Measurements from ENCODE around the gene GLRX5.
A peak's percentile ranks its signal among the peaks of the same experiment; 100 is the strongest.

The GLRX5 gene

DNA sequence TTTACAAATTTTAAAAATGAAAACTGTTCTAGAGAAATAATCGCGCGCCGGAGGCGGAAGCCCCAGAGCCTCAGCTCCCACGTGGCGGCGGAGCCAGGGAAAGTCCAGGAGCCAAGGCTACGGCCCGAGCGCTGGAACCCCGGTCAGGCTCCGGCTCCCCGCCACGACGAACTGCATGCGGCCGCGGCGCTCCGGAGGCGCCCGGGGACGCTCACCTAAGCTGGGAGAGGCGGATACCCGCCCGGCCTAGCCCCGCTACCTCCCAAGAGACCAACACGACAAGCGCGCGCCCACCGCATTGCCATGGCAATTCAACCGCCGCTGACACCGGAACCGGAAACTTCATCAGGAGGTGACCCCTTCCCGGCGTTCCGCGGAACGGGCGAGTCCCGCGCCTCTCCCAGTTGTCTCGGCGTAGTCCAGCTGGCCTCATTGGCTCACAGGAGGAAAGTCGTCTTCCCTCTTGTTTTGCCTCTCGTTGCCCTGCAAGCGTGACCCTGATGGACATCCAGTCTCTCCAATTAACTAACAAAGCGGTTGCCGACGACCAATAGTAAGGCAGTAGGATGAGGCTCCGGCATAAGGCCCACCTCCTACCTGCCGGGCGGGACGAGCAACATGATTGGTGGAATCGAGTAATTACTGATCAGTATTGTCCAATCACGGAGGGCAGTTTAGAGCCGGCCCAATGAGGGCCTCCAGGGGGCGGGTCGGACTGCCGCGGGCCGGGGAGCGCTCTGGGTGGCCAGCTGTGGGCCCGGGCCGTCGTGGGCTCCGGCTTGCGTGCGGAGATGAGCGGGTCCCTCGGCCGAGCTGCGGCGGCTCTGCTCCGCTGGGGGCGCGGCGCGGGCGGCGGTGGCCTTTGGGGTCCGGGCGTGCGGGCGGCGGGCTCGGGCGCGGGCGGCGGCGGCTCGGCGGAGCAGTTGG lies at the start of gene GLRX5:
Gene GLRX5, plus strand, starts transcription at position 752 of the 927 bp plus-strand sequence. Its CDS starts 40 bp downstream, at position 792.
- DNase-seq: peak; percentile 99

DNA sequence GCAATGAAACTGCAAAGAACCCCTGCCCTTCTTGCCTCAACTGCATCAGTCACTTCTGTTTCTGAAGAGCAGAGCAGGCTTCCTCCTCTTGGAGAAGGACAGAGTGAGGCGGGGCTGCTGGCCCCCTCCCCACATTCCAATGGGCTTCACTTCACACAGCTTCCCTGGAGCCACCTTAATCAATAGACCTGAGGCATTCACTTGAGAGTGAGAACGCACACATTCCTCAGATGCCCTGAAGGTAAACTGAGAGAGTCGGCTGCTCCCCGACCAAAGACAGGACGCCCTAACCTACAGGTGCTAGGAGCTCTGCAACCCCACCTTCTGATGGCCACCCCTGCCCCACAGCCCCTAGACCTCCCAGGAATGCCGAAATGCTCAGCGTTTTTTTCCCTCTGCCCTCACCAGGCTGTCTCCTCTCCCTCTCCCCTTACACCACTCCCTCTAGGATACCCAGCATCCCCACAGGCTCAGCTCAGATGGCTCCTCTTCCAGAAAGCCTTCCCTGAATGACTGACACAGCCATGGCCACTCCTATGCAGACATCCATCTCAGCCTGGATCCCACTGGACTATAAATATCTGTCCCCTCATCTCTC lies 49.5 kb upstream of the GLRX5 start:
- no peak for DNase-seq

DNA sequence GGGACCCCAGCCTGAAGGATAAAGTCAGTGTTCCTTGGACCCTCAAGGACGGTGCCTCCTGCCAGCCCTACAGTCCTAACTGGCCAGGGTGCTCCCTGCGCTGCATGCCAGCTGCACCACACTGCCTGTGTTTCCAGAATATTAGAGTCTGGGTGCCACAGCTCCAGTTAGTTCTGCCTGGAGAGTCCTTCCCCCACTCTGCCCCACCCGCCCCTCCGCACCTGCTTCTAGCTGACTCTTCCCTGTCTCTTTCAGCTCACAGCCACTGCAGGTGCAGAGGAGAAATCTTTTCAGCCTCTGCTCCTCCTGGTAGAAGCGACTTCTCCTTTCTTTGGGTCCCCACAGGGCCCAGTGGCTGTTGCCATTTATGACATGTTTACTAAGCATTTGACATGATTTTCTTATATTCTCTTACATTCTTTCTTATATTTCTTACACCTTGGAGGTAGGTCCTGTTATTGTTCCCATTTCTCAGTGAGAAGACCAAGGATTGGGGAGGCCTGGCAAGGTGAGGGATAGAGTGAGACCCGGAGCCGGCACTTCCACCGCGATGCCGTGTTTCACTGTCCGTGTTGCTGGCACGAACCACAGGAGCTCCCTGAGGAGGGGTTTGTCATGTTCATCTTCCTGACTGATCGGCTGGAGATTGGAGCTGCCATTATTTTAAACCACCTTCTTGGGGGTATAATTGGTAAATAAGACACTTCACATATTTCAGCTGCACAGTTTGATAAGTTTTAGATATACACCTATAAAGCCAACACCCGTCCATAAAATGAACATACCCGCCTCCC lies 47.8 kb upstream of the GLRX5 start:
- DNase-seq: no peak

DNA sequence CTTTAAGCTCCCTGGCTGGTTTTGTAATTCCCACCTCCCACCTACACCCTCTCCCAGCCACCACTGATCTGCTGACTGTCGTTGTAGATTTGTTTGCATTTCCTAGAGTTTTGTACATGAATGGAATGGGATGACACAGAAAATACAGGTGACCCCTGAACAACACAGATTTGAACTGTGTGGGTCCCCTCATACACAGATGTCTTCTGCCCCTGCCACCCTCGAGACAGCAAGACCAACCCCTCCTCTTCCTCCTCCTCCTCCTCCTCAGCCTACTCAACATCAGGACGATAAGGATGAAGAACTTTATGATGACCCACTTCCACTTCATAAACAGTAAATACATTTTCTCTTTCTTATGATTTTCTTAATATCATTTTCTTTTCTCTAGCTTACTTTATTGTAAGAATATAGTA lies 47.2 kb upstream of the GLRX5 start:
- no peak for DNase-seq

DNA sequence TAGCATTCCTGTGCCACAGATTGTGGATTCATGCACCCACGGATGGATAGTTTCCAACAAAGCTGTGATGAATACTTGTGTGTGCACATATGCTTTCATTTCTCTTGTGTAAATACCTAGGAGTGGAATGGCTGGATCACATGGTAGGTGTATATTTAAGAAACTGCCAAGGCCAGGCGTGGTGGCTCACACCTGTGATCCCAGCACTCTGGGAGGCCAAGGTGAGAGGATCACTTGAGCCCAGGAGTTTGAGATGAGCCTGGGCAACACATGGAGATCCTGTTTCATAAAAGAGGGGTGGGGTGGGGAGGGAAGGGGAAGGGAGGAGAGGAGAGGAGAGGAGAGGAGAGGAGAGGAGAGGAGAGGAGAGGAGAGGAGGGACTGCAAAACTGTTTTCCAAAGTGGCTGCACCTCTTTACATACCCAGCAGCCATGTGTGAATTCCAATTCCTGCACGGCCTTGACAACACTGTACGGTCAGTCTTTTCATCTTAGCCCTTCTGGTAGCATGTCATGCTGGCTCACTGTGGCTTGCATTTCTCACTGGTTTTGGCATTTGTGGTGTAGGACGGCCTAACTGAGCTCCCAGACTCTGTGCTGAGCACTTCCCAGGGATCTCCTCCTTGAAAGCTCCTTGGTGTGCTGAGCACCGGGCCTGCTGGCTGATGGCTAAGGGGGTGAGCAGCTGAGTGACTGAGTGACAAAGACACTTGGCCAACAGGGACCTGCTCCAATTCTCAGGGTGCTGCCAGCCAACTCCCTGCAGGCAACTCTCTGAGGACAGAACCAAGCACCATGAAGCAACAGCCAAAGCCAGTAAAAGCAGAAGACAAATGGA lies 46.3 kb upstream of the GLRX5 start:
- DNase-seq: no peak

DNA sequence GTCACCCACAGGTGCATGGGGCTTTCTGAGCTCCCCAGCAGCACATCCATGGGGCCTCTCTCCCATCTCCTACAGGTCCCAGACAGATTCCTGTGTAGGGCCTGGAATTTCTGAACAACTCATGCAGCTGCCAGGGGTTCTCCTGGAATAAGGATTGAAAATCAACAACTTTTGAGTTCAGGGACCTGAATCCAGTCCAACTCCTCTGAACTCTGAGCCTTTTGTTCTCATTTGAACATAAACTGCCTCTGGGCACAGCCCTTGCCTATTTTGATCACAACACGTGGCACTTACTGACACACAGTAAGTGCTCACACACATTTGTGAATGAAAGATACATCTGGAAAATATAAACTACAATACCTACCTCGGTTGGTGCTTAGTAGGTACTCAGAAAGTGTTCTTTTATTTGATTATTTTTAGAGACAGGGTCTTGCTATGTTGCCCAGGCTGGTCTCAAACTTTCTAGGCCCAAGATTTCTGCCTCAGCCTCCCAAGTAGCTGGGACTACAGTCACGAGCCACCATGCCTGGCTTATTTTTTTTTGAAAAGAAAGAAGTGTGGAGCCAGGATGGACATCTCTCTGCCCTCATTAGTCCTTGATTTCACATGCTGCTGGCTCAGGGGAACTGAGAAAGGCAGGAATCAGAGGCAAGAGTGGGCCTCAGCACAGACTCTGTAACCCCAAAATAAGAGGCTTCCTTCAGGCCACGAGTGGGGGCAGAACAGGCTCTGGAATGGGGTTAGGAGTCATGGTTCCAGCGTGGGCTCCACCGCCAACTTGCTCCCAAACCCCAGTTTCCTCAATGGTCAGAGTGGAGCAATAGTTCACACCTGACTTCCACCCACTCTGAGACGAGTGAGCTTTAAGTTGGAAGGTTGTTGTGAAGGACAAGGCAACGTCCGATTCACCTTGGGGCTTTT lies 45.4 kb upstream of the GLRX5 start:
- DNase-seq: no peak

DNA sequence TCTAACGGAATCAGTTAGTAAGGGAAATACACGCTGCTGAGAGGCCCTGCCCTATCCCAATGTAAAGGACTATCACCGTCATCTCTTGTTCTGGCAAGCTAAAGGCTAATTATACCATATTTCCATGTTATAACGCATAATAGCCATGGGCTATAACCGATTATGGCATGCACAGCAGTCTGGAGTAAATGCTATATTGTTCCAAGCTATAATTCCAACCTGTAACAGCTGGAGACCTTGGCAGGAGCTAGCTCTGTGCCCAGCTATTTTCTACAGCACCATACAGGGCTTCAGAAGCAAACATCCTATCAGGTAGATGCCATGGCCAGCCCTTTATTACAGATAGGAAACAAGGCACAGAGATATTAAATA lies 44.7 kb upstream of the GLRX5 start:
- DNase-seq: no peak

DNA sequence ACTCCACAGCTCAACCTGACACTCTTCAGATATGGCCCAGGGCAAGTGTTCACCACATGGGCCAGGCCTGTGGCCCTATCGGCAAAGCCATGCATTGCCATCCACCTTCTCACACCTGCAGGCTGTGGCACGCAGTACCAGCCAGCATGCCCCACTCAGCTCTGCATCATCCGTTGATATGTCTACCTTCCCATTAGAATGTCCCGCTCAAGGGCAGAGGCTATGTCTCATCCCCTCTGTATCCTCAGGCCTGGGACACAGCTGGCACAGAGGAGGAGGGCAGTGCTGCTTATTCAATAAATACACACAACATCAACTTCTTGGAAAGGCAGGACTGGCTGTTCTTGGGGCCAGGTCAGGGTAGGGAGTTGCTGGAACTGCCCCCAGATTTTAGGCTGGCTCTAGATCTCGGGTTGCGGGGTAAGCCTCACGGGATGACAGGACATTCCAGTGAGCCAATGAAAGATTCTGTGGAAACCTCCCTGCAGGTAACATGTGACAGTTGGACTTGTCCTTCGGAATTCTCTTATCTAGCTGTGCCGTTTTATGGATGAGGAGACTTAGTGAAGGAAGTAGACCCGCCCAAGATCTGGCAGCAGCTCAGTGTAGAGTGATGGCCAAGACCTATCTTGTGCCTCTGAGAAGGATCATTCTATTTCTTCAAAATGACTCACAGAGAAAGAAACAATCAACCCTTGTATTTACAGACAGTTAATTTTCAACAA lies 44.0 kb upstream of the GLRX5 start:
- DNase-seq: no peak

DNA sequence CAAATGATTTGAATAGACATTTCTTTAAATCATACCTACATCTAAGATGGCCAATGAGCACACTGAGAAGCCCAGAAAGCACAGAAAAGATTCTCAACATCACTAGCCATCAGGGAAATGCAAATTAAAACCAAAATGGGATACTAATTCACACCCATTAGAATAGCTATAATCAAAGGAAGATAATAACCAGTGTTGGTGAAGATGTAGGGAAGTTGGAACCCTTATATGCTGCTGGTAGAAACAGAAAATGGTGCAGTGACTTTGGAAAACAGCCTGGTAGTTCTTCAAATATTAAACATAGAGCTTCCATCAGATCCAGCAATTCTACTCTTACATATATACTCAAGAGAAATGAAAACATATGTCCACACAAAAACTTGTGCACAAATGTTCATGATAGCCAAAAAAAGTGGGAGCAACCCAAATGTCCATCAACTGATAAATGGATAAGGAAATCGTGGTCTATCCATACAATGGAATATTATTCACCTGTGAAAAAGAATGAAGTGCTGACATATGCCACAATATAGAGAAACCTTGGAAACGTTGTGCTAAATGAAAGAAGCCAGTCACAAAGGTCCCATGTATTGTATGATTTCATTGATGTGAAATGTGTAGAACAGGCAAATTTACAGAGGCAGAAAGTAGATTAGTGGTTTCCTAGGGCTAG lies 42.8 kb upstream of the GLRX5 start:
- no peak for DNase-seq

DNA sequence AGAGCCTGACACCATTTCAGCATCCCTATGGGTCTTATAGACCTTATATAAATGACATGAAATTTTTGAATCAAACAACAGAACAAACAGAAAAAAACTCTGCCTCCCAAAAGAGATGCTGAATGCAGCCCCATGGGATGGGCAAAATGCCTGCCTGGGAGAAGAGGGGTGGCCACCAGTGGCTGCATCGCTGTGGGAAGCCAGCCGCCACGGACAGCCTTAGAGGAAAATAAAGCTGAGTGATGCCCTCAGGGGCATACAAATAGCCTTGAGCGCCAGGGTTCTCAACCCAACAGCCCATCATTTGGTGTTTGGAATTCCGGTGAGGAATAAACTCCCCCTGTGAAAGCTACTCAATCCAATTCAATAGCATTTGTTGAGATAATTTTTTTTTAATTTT lies 41.3 kb upstream of the GLRX5 start:
- no peak for DNase-seq

DNA sequence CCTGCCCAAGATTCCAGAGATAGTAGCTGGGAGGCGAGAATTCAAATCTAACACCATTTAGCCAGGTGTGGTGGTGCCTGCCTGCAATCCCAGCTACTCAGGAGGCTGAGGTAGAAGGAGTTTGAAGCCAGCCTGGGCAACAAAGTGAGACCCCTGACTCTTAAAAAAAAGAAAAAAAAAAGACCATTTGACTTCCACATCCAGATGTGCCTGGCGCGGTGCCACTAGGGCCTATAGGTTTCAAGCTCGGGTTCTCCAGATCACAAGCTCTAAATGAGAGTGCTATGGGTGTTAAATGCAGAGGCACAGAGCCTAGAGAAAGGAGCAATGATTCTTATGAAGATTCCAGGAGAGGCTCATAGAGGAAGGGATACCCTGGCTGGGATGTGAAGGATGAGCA lies 40.9 kb upstream of the GLRX5 start:
- DNase-seq: no peak

DNA sequence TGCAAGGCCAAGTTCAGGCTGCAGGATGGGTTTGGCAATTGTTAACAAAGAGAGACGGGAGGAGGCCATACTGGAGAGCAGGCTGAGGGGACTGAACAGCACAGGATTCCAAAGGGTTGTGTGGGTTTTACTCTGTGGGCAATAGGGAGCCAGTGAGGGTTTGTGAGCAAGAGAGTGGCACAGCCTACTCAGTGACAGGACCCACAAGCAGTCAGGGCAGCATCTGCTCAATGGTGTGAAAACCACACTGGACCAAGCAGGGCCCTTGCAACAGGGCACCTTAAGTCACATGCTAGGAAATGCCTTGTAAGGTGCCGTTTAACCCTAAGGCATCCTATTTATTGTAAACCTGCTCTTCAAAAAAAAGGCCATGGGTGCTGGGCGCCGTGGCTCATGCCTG lies 40.4 kb upstream of the GLRX5 start:
- no peak for DNase-seq

DNA sequence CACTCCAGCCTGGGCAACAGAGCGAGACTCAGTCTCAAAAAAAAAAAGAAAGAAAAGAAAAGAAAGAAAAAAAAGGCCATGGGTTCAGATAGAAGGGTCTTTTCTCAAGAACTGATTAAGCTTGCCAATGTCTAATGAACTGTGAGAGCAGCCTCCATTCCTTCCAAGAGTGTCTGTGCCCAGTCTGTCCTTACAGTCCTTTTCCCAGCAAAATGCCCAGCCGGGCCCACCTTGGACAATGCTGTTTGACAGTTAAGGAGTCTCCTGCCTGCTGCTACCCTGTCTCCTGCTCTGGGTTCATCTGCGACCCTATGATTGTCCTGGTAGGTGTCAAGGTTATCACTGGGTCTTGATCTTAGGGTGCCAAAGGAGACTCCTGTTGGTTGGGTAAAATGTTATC lies 39.8 kb upstream of the GLRX5 start:
- DNase-seq: no peak

DNA sequence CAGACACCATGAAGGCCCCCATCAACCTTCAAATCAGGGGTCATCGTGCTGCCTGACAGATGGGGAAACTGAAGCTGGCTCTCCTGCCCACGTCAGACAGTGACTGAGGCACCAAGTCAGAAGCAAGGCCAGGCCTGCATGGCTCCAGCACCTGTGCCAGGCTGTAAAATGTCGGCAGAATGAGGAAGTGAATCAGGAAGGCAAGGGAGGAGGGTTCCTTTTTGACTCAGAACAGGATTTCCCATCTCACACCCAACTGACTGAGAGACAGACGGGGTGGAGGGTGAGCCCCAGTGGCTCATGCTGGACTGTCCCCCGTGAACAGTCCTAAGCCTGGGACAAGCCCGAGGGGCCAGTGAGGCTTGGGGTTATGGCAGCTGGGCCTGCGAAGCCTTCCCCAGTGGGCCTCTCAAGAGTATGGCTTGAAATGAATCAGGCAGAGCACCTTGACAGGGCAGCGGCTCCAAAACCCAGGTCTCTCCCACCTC lies 39.3 kb upstream of the GLRX5 start:
- DNase-seq: peak; percentile 80

DNA sequence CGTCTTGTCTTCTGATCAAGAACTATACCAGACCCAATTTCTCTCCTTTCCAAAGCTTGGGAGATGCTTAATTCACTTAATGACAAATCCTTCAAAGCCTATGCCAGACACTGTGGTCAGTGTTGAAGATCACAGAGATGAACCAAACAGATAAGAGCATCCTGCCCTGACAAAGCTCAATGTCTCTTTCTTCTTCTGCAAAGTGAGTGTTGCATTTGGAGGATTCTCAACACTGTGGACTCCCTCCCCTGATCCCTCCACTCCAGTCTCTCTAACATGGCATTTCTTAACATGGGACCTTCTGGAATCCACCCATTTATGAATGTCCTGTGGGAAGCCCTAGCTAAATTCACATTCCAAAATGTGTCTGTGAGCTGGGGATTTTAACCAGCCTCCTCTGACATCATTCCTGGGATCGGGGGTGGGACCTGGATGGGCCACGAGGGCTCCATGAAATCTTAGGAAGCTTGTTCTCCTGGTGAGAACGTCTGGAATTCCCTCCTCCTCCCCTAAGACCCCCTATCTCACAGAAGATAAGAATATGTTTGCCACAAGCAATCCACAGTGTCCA lies 38.7 kb upstream of the GLRX5 start:
- DNase-seq: no peak

DNA sequence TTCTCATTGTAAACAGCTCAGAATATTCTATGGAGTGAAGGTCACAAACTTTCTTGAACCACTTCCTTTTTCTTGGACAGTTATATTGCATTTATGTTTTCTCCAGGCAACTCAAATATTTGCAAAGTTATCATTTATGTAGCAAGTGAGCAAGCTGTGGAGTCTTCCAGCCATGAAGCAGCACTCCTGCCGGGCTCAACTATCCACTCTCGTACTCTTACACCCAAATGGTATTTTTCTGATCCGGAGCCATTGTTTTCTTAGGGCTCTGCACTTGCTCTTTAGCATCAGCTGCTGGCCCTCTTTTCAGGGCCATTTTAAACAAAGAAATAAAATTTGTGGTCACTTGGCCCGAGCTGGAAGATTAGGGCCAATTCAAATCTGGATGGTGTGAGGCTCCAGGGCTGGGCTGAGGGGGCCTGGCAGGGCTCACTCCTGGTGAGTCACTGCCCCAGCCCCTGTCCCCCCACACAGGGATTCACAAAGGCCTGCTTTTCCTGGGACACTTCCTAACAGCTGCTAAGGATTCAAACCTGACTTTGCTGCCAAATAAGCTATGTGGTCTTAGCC lies 38.1 kb upstream of the GLRX5 start:
- DNase-seq: peak; percentile 28

DNA sequence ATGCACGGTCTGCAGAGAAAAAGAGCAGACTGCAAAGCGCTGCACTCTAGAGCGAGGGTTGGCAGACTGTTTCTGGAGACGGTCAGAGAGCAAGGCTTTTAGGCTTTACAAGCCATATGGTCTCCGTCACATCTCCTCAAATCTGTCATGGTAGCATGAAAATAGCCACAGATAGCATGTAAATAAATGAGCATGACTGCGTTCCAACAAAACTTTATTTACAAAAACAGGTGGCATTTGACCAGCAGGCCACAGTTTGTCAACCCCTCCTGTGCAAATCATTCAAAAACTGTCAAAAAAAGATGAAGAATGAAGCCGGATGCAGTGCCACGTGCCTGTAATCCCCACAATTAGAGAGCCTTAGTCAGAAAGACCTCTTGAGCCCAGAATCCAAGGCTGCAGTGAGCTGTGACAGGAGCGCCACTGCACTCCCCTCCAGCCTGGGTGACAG lies 37.3 kb upstream of the GLRX5 start:
- no peak for DNase-seq

DNA sequence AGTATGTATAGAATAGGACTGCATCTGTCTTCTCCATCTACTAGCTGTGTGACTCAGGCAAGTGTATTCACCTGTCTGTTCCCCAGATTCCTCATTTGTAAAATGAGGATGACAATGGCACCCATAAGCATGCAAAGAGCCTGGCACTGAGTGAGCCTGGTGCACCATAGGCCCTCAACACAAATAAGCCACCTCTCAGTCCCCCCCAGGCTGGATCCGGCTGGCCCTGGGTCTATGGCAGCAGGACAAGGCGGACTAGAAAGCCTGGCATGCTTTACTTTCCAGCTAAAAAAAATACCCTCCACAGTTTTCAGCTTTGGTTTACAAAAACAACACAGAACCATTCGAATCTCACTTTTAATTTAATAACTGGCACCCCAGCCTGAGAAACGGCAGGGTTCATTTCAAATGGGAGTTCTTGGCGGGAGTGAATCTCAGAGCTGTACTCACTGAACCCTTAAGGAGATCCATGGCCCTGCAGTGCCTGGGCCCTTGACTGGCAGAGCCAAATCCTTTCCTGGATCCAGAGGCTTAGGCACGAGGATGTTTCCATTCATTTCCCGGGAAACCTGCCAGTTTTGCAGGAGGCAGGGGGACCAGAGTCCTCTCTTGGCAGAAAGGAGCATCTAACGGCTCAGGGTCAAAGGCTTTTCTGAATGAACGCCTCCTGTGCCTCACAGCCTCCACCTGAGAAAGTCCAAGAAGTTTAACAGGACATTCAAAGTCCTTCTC lies 36.1 kb upstream of the GLRX5 start:
- DNase-seq: no peak

DNA sequence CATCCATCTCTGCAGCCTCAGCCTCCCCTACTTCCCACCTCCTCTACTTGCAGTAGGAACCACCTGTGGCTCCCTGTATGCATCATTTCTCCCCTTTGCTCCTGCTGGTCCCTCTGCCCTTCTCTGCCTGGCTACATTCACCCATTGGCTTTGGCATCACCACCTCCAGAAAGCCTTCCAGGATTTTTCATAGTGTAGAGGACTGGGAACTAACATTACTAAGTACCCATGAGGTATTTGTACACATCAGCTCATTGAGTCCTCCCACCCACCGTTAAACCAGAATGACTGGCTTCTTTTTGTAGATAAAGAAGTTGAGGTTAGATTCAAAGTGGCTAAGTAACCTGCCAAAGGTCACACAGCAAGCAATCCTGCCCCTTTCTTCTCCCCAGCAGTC lies 35.5 kb upstream of the GLRX5 start:
- no peak for DNase-seq

Measured in suppressor macrophage treated with lipopolysaccharide for 4 hours (primary cell).